Measurements from ENCODE around the gene PTGR3. TPM values are rescaled to one million over a fixed set of nuclear protein-coding genes. Genes with fewer than 3 reads are reported as not detected.
A peak's percentile ranks its signal among the peaks of the same experiment; 100 is the strongest.

PTGR3 gene
- total and polyA plus RNA-seq, 2 donors (not counting 1 experiment from before 2014, with no cell fraction given), result 6.8 to 25.1 TPM

- no peak for DNase-seq (ENCODE audit: low read depth in 2 of 2)
- H3K4me2 ChIP-seq (ENCODE audit: extremely low read depth, insufficient read depth, low read length), result peak overlapping the region; percentile 54
These were observed 49.1 kb downstream of the PTGR3 start for GRCh38 chr18:75159646-75160356.

GRCh38 chr18:75159238-75159518 lies 49.8 kb downstream of the PTGR3 start:
- DNase-seq (ENCODE audit: low read depth in 2 of 2), result no peak
- H3K27ac ChIP-seq (ENCODE audit: insufficient read depth, low read length), result no peak overlapping the region
- H3K4me3 ChIP-seq (replicated peaks in 1 of 4; ENCODE audit: control extremely low read depth in 1 of 4, insufficient read depth in 1 of 4, low read depth in 3 of 4, low read length in 4 of 4), result no peak overlapping the region
- no peaks in the 10 kb centered on the region for H3K79me2 ChIP-seq (ENCODE audit: control insufficient read depth, insufficient read depth, low read length)
- TF ChIP-seq EZH2 (IDR thresholded peaks at IDR 0.05; ENCODE audit: low read length, missing control alignments) (no peak), CTCF (conservative IDR thresholded peaks at IDR 0.05 in 1 of 2, IDR thresholded peaks at IDR 0.05 in 1 of 2; ENCODE audit: low read depth in 1 of 2, low read length in 2 of 2) (no peak)
- no peaks in the 10 kb centered on the region for H3K4me1 ChIP-seq (ENCODE audit: control insufficient read depth, extremely low read depth, insufficient read depth, low read length)
- H3K9ac ChIP-seq (ENCODE audit: insufficient read depth, low read length), result no peak overlapping the region
- H4K20me1 ChIP-seq (ENCODE audit: control insufficient read depth, extremely low read depth, insufficient read depth, low read length), result no peaks in the 10 kb centered on the region
- no peak overlapping the region for H3K4me2 ChIP-seq (ENCODE audit: extremely low read depth, insufficient read depth, low read length)
- H3K9me3 ChIP-seq (ENCODE audit: control insufficient read depth, insufficient read depth, low read depth, low read length), result no peaks in the 10 kb centered on the region
- no peaks in the 10 kb centered on the region for H3K27me3 ChIP-seq (ENCODE audit: control insufficient read depth, insufficient read depth, low read length)
- no peak overlapping the region for H2AFZ ChIP-seq (ENCODE audit: low read length)
- H3K36me3 ChIP-seq (ENCODE audit: control insufficient read depth, insufficient read depth, low read length), result no peaks in the 10 kb centered on the region

More at GRCh38 chr18:75159646-75160356, 49.1 kb downstream of the PTGR3 start:
- TF ChIP-seq EZH2 (IDR thresholded peaks at IDR 0.05; ENCODE audit: low read length, missing control alignments) (no peak), CTCF (conservative IDR thresholded peaks at IDR 0.05 in 1 of 2, IDR thresholded peaks at IDR 0.05 in 1 of 2; ENCODE audit: low read depth in 1 of 2, low read length in 2 of 2) (no peak)
- Histone ChIP-seq H3K36me3 (ENCODE audit: control insufficient read depth, insufficient read depth, low read length) (no peaks in the 10 kb centered on the region), H3K4me1 (ENCODE audit: control insufficient read depth, extremely low read depth, insufficient read depth, low read length) (no peaks in the 10 kb centered on the region), H3K4me3 (replicated peaks in 1 of 4; ENCODE audit: control extremely low read depth in 1 of 4, insufficient read depth in 1 of 4, low read depth in 3 of 4, low read length in 4 of 4) (peak overlapping the region in 1 of 4 experiments; percentile 39), H3K9me3 (ENCODE audit: control insufficient read depth, insufficient read depth, low read depth, low read length) (no peaks in the 10 kb centered on the region), H3K9ac (ENCODE audit: insufficient read depth, low read length) (no peak overlapping the region), H3K79me2 (ENCODE audit: control insufficient read depth, insufficient read depth, low read length) (no peaks in the 10 kb centered on the region), H4K20me1 (ENCODE audit: control insufficient read depth, extremely low read depth, insufficient read depth, low read length) (no peaks in the 10 kb centered on the region), H3K27ac (ENCODE audit: insufficient read depth, low read length) (no peak overlapping the region), H2AFZ (ENCODE audit: low read length) (no peak overlapping the region), H3K27me3 (ENCODE audit: control insufficient read depth, insufficient read depth, low read length) (no peaks in the 10 kb centered on the region)

Other genes starting within 250 kb of the PTGR3 start
- 3.9 and 4.3 TPM in 2 replicates for gene TSHZ1, start 1.7 kb upstream of the PTGR3 start, total RNA-seq
- gene TSHZ1, start 1.7 kb upstream of the PTGR3 start, polyA plus RNA-seq, result 3.1 and 4.3 TPM in 2 replicates
- gene SMIM21, start 218.6 kb upstream of the PTGR3 start, total RNA-seq, result not detected in 2 replicates
- gene SMIM21, start 218.6 kb upstream of the PTGR3 start, polyA plus RNA-seq, result not detected in 2 replicates